Pulmonary artery endothelial cell (primary cell): ENCODE results near the gene LINC00632. TPM values are rescaled to one million over a fixed set of nuclear protein-coding genes. Genes with fewer than 3 reads are reported as not detected.
"Not testable (repeated sequence)": the region's sequence is repeated elsewhere in the genome, so short reads cannot be mapped to it uniquely, and the experiment has no call there.

Source experiments
- DNase-seq: peaks from one replicate; pipeline ENCODE4 v3.0.0-alpha.2; 2011; ENCODE audit warnings: low read depth, low spot score
- total RNA-seq: library from RNA; depleted of rRNA; stranded (reverse); fragments of >200 nt; gene quantifications from 2 replicates; pipeline ENCODE4 v1.2.3, GENCODE V29; 2014

The LINC00632 gene
- total RNA-seq, result 0.46 and 0.59 TPM in 2 replicates

DNA sequence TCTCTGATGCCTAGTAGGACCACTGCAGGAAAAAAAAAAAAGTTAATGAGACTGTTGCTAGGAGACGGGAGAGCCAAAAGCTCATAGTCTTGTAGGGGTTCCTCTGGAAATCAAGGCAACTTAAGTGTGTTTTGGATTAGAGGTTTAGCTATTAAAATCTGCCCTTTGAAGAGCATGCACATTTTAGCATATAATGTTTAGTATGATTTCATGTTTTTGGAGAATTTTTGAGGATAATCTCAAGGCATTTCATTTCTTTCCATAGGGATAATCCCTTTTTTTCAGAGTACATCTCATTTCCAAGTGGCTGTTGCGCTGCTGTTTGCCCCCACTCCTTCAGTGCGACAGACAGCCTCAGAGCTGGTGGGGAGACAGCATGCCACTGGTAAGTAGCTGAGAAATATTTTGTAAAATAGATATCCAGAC is at the start of gene LINC00632:
LINC00632 (plus strand) TSS at position 339 of the 426 bp plus-strand sequence.
- no peak for DNase-seq

DNA sequence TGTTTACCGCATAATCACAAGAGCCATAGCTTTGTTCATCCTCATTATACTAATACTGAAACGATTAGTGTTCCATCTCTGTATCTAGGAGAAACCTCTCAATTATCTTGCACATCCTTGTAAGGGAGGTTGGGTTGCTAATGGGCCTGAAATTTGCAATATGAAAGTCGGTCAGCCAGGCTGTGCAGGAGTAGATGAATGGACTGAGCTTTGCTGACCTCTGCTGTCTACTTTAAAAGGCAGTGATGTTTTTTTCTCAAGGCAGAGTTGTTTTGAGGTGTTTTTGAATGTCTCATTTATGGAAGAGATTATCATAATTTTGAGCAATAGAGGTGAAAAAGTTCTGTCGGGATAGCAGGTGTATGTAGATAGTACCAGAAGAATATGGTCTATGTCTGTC is 47.9 kb upstream of the LINC00632 start:
- DNase-seq, result no peak

- DNase-seq, result no peak
Measured at GRCh38 chrX:140664939-140665338, 44.6 kb upstream of the LINC00632 start.

DNA sequence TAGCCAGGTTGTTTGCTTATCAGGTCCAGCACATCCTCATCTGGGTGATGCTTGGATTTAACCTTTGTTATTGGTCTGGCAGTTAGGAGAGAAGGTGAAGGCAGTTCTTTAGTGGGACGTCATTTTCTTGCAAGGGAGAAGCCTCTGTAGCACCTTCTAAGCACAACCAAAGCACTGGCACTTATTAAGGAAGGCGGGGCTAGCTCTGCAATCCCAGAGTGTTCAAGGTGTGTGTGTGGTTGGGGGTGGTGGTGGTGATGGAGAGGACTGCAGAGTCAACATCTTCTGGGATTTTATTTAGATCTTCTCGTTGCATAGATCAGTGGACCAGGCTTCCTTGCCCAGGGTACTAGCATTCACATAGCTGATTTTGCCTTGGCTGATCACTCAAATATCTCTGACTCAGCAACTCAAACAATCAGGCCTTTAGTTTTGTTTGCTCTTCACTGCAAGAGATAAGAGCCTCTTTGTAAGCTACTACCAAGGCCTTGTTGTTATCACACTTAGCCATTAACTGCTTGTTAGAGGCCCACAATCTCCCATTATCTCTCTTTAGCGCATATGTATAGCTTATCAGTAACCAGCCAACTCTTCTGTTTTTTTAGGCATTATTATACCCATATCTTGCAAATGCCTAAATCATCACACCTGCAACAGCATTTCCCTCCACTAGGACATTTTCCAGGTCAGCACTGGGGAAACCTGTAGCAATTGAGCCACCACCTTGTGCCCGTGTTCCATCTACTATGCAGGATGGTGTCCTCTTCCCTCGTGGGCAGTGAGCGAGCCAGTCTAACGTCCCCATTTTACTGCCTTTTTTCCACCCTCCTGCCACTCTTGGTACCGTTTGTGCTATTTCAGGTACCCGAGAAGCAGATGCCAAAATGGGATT is 36.5 kb upstream of the LINC00632 start:
- DNase-seq, result no peak

GRCh38 chrX:140687706-140688105 is 21.9 kb upstream of the LINC00632 start:
- DNase-seq, result no peak

- not testable (repeated sequence) for DNase-seq
Measured at GRCh38 chrX:140691596-140691995, 18.0 kb upstream of the LINC00632 start.

GRCh38 chrX:140697618-140698017 is 11.9 kb upstream of the LINC00632 start:
- no peak for DNase-seq

DNA sequence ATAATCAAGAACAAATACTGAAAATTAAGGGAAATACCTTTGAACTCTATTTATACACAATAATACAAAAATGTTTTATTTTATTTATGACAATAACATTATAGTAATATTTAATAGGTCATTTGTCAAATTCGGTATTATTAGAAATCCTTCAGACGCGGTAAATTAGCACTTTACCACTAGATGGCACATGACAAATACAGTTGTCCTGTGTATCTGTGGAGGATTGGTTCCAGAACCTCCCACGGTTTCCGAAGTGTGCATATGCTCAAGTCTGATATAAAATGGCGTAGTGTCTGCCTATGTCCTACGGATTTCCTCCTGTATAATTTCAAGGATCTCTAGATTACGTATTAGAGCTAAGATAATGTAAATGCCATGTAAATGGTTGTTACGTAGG is 8.1 kb upstream of the LINC00632 start:
- no peak for DNase-seq

DNA sequence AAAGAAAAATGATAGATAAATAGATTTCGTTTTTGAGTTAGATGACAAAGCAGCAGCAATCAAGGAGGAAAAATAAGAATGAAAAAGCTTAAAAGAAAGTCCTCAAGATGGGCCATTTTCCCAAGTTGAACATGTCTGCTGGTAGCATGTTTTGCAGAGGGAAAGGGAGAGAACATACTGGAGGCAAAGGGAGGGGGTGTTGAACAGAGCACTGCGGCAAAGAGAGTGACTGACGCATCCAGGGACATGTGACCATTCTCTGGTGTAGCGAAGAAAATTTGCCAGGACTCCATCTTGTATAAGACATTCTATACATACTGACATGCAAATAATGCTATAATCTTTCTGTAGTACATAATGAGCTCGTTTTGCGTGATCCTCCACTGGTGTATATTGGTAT is 1.2 kb downstream of the LINC00632 start:
- no peak for DNase-seq

DNA sequence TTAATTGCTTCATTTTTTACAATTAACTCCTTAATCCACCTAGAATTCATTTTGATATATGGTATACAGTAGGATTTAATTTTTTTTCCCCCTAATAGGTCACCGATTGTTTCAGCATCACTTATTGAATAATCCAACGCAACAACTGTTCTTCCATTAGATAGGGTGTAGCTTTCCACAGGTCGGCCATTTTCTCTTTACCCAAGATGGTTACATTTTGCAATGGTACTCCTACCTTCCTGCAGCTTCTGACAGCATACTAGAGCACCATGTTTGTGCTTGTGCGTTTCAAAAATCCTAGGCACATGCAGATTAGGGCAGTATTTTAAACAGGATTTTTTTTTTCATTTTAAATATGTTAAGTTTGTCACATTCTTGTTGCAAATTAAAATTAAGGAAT is 2.3 kb downstream of the LINC00632 start:
- DNase-seq, result no peak

GRCh38 chrX:140712413-140713173 is 3.0 kb downstream of the LINC00632 start:
- no peak for DNase-seq

DNA sequence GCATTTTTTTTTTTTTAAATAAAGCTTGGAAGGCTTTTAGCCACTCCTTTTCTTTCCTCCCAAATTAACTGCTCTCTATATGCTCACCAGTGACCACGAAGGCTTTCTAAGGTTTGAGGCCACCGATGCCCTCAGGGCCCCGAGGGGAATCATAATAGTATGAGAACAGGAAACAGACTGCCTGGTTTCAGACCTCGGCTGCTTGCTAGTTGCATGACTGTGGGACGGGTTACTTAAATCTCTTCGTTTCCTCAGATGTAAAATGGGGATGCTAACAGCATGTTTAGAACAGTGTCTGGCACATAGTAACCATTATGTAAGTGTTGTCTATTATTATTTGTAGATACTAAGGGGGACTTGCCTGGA is 3.6 kb downstream of the LINC00632 start:
- no peak for DNase-seq

DNA sequence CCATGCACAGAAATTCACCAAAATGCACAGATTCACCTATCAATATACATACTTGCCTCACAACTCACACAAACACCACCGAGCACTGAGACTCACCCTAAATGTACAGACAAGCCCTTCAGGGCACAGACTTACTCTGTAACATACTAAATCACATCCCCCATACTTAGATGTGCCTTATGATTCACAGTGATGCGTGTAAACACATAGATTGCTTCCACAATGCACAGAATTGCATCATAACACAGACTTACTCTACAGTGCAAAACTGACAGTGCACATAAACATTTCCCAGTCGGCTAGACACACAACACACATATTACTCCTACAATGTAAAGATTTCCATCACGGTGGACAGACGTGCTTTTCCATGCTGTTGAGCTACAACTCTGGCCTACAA is 6.2 kb downstream of the LINC00632 start:
- no peak for DNase-seq

DNA sequence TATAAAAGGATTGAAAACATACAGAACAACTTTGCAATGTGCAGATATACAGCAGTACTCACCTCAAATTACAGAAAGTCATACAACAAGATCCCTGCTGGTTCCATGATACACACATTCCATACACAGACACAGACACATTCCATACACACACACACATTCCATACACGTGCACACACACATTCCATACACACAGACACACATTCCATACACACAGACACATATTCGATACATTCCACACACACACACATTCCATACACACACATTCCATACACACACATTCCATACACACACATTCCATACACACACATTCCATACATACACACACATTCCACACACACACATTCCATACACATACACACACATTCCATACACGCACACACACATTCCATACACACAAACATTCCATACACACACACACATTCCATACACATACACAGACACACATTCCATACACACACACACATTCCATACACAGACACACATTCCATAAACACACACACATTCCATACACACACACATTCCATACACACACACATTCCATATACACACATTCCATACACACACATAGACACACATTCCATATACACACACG is 13.7 kb downstream of the LINC00632 start:
- DNase-seq, result no peak

DNA sequence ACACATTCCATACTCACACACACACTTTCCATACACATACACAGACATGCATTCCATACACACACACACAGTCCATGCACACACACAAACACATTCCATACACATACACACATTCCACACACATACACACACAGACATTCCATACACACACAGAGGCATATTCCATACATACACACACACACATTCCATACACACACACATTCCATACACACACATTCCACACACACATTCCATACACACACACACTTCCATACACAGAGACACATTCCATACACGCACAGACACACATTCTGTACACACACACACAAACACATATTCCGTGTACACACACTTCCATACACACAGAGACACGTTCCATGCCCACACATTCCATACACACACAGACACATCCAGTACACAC is 14.8 kb downstream of the LINC00632 start:
- DNase-seq, result no peak

- DNase-seq, result no peak
Measured at GRCh38 chrX:140724736-140725135, 15.2 kb downstream of the LINC00632 start.

- DNase-seq, result no peak
Measured at GRCh38 chrX:140725500-140725899, 15.9 kb downstream of the LINC00632 start.

- DNase-seq, result no peak
Measured at GRCh38 chrX:140733766-140734342, 24.3 kb downstream of the LINC00632 start.

GRCh38 chrX:140744085-140744484 is 34.5 kb downstream of the LINC00632 start:
- no peak for DNase-seq

DNA sequence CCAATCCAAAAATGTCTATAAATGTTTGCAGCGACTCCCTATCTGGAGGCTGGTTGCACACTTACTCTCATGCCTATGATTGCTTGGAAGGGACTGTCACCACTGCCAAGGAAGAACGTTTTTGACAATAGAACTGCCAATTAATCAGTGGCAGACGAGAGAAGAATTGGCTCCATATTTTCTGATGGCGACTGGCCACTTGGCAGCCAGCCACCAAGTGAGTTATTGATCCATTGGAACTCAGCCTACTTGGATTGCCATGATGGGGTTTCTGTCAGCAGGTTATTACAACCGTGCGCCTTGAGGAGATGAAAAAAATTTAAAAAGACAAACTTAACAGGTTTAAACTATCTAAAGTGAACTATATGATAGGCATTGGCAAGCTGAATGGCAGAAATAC is 47.4 kb downstream of the LINC00632 start:
- no peak for DNase-seq

DNA sequence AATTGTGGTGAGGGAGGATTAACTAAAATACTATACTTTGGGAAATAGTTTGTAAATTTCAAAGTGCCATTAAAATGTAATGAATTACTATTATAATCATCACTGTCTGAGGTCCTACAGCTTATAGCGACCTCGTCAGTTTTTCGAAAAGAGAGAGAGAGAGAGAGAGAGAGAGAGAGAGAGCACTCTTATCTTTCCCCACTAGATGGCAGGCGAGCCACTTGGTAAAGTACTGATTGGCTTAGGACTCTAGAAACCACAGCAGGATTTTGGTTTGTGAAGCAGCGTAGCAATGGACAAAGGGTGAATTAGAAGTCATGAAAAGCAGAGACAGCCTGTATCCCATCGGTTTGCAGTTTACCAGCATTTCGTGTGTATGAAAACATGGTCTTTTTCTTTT is 52.5 kb downstream of the LINC00632 start:
- no peak for DNase-seq

DNA sequence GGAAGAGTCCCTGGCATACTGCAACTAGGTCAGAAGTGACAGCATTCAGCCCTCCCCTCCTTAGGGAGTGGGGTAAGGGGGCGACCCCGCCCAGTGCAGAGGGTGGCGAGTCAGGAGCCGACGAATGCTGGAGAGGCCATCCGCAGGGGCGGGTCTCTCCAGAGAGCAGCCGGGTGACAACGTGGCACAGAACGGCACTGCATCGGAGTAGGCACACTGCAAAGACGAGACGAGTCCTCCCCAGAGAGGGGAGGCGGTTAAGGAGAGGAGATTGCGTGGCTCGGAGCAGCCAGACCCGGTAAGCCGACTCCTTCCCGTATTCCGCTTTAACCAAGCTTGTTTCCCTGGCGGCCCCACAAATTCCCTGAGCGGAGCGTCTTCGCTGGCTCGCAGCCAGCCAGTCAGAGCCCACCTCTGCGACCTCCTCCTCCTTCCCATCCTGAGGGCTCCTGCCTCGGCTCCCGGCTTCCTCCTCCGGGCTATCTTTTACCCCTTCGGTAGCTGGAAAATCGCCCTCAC is 54.9 kb downstream of the LINC00632 start:
- no peak for DNase-seq
